SK-MEL-5 (cell line): ENCODE data around the gene ZNF618. TPM values are rescaled to one million over a fixed set of nuclear protein-coding genes. Genes with fewer than 3 reads are reported as not detected.
"Not testable (repeated sequence)": the region's sequence is repeated elsewhere in the genome, so short reads cannot be mapped to it uniquely, and the experiment has no call there.

Experiments used
- DNase-seq: peaks from one replicate; pipeline ENCODE4 v3.0.0-alpha.2; 2016; ENCODE audit warnings: low read depth, low spot score
- in situ Hi-C: cut with HindIII; loops from 2 replicates; pipeline ENCODE4 v1.10.0; 2016; ENCODE audit warnings: low sequenced_read_pairs, high pct_unique_total_duplicates, low pct_unique_long_range_greater_than_20kb
- total RNA-seq: library from RNA; depleted of rRNA; stranded (reverse); fragments of >200 nt; shearing (Covaris generic); gene quantifications from 2 replicates; pipeline ENCODE4 v1.2.3, GENCODE V29; 2014

ZNF618 gene
- total RNA-seq, 1 experiment from 2014 or later = 2.2 TPM

- in situ Hi-C loops = no loop called here
- no peak for DNase-seq
These were observed 112.4 kb downstream of the ZNF618 start for GRCh38 chr9:113988385-113989016.

- in situ Hi-C loops = no loop called here
- no peak for DNase-seq
These were observed 113.1 kb downstream of the ZNF618 start for GRCh38 chr9:113989017-113989713.

DNA sequence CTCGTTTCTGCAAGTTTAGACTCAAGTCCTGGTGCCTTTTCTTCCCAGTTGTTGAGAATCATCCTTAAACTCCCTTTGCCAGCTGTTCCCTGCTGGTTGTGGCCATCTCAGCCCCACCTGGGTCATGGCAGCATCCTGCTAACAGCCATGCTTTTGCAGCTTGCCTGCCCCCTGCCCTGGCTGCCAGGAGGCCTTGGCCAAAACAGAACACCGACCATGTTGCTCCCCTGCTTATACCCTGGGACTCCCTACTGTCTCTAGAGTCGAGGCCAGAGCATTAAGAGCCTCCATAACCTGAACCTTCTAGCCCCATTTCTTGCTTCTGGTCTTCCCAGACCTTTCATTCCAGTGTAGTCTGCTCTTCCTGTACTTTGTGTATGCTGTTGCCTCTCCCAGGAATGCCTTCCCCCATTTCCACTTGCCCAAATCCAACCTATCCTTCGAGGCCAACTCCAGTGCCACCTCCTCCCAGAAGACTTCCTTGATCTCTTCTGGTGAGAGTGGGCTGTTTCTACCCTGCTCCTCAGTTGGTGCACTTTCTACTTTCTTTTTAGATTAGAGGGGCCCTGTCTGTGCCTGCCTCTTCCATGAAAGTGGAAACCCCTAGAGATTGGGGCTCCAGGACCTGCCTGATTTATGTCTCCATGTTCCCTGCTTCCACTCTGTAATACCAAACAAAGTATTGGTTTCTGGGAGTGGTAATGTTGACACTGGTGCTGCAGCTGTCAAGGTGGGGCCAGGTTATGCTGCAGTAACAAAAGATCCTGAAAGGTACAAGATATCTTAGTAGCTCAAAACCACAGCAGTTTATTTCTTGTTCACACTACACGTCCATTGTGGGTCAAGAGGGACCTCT is 113.8 kb downstream of the ZNF618 start:
- DNase-seq = no peak
- in situ Hi-C loops = no loop called here

DNA sequence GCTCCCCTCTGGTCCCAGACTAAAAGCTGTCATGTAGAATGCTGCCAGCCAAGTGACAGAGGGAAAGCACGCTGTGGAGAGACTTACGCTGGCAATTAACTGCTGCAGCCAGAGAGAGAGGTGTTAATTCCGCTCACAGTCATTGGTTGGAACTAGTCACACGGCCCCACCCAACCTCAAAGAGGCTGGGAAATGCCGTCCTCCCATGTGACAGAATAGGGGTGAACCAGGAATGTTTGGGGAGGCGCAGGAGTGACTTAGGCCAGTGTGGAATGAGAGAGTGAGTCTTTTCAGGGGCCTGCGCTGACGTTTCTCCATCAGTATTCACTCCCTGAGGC is 114.4 kb downstream of the ZNF618 start:
- in situ Hi-C loops = no loop called here
- no peak for DNase-seq

DNA sequence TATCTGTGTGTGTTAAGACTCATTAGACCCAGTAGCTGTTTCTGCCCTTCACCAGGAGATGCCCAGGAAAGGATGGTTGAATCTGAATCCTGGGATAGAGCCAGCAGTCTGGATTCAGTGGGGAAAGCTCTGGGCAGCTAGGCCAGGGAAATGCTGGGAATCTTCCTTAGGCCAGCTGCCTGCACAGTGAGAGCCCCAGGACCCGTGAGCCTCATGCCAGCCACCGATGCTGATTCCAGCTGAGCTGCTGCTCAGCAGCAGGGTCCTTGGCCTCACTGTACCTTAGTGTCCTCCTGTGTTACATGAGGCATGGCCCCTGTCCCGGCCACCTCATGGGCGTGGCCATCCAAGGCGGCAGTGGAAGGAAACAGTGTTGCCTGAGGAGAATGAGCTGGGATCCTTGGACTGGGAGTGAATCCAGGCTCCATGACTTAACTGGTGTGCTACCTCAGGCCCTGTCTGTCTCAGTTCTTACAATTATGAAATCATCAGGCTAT is 114.9 kb downstream of the ZNF618 start:
- no peak for DNase-seq
- in situ Hi-C loops = no loop called here

DNA sequence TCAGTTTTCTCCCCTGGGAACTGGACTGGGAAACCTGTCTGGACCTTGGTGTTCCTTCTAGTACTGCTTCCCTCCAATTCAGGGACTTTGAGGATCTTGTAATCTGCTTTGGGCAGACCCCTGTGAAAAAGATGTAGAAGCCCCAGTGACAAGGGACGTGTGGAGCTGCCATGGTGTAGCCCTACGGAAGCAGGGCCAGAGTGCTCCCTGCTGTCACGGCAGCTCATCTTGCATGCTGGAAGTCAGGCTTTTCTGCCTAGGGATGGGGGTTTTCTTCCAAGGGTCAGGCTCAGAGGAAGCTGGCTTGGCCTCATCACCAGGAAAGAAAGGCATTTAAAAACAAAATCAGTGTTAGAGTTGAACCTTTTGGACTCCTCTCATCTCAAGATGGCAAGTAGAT is 115.6 kb downstream of the ZNF618 start:
- no peak for DNase-seq
- in situ Hi-C loops = no loop called here

GRCh38 chr9:113992276-113992951 is 116.3 kb downstream of the ZNF618 start:
- DNase-seq = no peak
- in situ Hi-C loops = no loop called here

GRCh38 chr9:113992994-113993393 is 116.9 kb downstream of the ZNF618 start:
- no peak for DNase-seq
- in situ Hi-C loops = no loop called here

DNA sequence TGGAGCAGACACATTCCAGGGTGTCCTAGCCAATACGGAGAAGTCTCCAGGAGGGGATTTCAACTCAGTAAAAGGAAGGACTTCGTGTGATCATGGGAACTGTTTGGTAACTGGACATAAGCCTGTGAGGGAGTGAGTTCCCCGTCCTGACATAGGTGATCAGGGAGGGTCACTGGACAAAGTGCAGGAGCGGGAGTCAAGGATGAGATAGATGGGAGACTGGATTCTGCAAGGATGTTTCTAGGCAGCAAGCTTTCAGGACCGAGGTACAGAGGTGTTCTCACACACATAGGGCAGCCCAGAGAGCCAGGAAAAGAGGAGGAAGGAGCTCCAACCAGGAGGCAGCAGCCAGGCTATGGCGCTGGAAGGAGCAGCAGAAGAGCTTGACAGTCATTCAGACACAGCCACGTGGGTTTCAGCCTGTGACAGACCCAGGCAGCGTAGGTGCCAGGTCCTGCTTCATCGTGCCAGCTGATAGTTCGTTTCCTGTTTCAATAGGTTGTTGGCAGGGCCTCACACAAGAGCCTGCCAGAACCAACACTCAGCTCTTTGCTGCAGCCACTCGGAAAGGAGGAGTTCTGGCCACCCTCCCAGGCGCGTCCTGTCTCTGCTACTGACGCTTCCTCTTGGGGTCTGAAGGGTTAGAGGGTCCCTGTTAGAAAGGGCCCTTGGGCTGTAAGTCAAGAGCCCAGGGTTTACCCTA is 117.9 kb downstream of the ZNF618 start:
- DNase-seq = no peak
- in situ Hi-C loops = no loop called here

GRCh38 chr9:113995401-113995800 is 119.3 kb downstream of the ZNF618 start:
- no peak for DNase-seq
- in situ Hi-C loops = no loop called here

DNA sequence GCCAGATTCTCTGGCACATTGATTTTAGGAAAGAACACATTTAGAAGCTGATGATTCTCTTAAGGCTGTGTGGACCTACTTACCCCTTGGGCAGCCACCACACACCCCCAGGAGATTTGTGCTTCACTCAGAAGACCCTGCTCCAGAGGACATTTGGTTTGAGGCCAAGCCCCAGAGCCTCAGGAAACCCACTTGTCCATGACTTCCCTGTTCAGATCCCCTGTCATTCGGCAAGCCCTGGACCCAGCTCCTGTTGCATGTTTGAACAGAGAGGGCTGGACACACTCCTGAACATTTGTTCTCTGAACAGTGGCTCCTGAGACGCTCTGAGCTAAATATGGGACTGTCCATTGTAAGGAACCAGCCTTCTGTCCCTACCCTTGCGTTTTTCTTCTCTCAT is 119.9 kb downstream of the ZNF618 start:
- DNase-seq = no peak
- in situ Hi-C loops = no loop called here

- DNase-seq = no peak
- in situ Hi-C loops = no loop called here
These were observed 120.5 kb downstream of the ZNF618 start for GRCh38 chr9:113996531-113997001.

DNA sequence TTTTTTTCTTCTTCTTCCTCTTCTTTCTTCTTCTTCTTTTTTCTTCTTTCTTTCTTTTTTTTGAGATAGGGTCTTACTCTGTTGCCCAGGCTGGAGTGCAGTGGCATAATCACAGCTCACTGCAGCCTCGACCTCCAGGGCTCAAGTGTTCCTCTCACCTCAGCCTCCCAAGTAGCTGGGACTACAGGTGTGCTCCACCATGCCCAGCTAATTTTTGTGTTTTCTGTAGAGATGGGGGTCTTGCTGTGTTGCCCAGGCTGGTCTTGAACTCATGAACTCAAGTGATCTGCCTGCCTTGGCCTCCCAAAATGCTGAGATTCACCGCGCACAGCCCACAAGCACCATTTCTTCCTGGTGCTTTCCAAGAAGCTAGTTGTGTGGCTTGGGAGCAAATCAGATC is 121.0 kb downstream of the ZNF618 start:
- in situ Hi-C loops, DNase-seq: not testable (repeated sequence)

GRCh38 chr9:113997610-113998009 is 121.5 kb downstream of the ZNF618 start:
- in situ Hi-C loops = no loop called here
- DNase-seq = no peak

GRCh38 chr9:113998114-113998513 is 122.0 kb downstream of the ZNF618 start:
- DNase-seq = no peak
- in situ Hi-C loops = no loop called here

DNA sequence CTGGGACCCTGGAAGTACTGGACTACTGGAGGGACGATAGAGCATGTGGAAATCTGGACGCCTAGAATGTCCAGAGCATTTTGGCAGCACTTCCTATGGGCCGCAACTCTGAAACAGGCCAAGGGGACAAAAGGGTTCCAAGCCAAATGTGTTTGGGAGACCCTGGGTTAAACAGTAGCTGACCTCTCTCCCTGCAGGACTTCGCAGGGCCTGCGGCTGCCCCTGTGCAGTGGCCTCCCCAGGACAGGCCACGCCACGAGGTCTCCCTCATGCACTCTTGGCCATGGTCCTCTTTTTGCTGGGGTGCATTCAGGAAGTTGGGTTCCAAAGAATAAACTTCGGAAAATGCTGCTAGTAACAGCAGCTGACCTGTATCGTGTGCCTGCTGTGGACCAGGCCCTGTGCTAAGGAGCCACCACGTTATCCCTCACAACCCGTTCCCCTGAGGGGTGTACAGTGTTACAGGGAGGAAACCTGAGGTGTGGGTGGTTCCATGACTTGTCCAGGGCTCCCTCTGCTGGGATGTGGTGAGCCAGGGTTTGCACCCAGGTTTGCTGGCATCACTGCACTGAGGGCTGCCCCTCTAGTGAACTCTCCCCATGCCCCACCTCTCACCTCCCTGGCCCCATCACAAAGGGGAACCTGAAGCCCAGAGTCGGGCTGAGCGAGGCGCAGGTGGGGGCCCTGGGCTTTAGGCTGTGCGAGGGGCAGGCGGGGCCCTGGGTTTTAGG is 122.6 kb downstream of the ZNF618 start:
- DNase-seq = peak; percentile 28
- in situ Hi-C loops = no loop called here
